IPS DF 4.7 (cell line): ENCODE data around the gene CDK2.
A peak's percentile ranks its signal among the peaks of the same experiment; 100 is the strongest.
"Not testable (repeated sequence)": the region's sequence is repeated elsewhere in the genome, so short reads cannot be mapped to it uniquely, and the experiment has no call there.

Experiments
- DNase-seq: peaks from one replicate; pipeline ENCODE4 v3.0.0-alpha.2; 2013; ENCODE audit warnings: low spot score; ENCODE audit errors: extremely low read depth

Gene CDK2

GRCh38 chr12:55966408-55967281 is at the start of gene CDK2:
Gene CDK2 (plus strand): TSS chr12:55966830. CDS start chr12:55967009, 179 bp downstream.
- no peak for DNase-seq

DNA sequence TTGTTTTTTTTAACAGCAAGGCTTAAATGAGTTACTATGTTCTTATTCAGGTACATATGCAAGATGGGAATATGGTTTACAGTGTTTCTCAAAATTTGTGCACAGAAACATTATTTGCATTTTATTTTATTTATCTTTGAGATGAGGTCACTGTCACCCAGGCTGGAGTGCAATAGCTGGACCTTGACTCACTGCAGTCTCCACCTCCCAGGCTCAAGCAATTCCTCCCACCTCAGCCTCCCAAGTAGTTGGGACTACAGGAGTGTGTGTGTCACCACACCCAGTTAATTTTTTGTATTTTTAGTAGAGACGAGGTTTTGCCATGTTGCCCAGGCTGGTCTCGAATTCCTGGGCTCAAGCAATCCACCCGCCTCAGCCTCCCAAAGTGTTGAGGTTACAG is 47.6 kb upstream of the CDK2 start:
- not testable (repeated sequence) for DNase-seq

GRCh38 chr12:55922126-55922525 is 44.5 kb upstream of the CDK2 start:
- DNase-seq: no peak

DNA sequence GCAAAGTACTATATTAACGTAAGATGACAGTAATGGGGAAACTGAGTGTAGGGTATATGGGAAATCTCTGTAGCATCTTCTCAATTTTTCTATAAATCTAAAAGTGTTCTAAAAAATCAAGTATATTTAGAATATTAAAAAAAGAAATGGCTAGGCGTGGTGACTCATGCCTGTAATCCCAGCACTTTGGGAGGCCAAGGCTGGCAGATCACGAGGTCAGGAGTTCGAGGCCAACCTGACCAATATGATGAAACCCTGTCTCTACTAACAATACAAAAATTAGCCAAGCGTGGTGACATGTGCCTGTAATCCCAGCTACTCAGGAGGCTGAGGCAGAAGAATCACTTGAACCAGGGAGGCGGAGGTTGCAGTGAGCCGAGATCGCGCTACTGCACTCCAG is 43.0 kb upstream of the CDK2 start:
- not testable (repeated sequence) for DNase-seq

DNA sequence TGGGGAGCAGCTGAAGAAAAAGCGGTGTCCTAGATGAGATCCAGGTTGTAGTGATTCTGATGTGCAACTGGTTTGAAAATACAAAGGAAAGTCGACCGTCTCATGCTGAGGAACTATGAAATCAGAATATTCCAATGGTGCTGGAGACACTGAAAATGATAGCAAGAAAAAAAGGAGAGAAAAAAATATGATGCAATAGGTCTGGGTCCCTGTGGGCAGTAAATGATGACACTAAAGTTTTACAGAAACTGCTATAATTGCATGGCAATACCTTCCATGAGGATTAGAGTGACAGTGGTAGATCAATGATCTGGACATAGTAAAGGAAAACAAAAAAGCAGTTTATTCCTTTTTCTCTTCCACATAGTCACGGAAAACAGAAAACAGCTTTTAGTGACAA is 41.3 kb upstream of the CDK2 start:
- DNase-seq: no peak

GRCh38 chr12:55925870-55926737 is 40.5 kb upstream of the CDK2 start:
- no peak for DNase-seq

GRCh38 chr12:55926738-55927587 is 39.7 kb upstream of the CDK2 start:
- peak; percentile 78 for DNase-seq

GRCh38 chr12:55927588-55928502 is 38.8 kb upstream of the CDK2 start, which contains the start of gene PYM1:
Gene PYM1 (minus strand): TSS chr12:55927894. CDS start chr12:55927761, 133 bp downstream.
- peak; percentile 86 for DNase-seq

GRCh38 chr12:55929306-55929791 is 37.3 kb upstream of the CDK2 start:
- DNase-seq: no peak

DNA sequence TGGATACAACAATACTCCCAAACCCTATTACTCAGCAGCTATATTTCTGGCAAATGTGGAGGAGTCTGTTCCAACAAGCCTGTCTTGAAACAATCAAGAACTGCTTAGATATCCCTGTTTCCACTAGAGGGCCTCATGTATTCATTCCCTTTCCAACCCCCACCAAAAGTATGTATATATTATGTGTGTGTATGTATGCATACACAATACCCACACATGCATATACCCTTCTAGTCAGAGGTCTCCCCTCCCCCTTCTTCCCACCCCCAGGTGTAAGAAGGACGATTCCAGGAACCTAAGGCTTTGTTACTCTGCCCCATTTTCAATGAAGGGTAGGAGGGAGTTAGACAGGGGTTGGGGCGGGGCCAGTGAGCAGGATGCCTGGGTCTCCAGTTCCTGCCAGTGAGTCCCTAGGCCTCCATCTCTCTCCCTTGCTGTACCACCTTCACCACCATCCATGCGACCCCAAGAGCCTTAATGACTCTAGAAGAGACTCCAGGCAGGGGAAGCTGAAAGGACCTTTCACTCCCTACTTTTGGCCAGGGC is 35.8 kb upstream of the CDK2 start, which contains the start of gene DGKA:
Gene DGKA (plus strand): TSS at position 392 of the 546 bp plus-strand sequence. CDS start 5,342 bp downstream, outside the sequence.
- DNase-seq: no peak

GRCh38 chr12:55931317-55931779 is 35.3 kb upstream of the CDK2 start:
- no peak for DNase-seq

DNA sequence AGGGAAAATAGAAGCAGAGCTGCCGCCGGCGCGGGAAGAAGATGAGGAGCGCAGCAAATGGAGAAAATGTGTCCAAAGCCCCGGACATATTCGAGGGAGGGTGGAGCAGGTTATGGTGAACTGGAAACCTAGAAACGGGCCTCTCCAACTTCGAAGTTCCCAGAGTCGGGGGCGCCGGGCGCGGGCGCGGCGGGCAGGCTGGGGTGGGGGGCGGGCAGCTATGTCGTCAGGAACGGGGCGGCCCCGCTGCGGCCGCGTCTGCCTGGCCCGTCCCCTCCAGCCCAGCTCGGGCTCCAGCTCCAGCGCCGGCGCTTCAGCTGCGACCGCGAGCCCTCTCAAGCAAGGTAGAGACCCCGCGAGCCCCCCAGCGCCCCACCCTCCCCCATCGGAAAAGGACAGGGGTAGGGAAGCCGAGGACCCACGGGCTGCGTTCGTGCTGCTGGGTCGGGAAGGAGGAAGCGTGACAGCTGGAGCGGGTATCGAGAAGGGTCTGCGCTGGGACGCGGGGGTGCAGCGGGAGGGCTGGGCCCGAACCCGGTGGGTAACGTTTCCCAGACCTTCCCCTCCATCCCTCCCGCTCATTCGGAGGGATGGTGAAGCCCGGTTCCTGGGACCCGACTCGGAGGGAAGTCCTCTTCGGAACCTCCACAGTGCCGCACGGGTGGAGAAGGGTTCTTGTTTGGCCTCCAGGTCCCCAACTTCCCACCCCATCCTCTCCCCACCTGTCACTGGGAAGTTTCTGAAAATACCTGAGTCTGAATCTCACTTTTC is 34.7 kb upstream of the CDK2 start:
- DNase-seq: no peak

- no peak for DNase-seq
Observed at GRCh38 chr12:55932551-55932910, 34.1 kb upstream of the CDK2 start.

DNA sequence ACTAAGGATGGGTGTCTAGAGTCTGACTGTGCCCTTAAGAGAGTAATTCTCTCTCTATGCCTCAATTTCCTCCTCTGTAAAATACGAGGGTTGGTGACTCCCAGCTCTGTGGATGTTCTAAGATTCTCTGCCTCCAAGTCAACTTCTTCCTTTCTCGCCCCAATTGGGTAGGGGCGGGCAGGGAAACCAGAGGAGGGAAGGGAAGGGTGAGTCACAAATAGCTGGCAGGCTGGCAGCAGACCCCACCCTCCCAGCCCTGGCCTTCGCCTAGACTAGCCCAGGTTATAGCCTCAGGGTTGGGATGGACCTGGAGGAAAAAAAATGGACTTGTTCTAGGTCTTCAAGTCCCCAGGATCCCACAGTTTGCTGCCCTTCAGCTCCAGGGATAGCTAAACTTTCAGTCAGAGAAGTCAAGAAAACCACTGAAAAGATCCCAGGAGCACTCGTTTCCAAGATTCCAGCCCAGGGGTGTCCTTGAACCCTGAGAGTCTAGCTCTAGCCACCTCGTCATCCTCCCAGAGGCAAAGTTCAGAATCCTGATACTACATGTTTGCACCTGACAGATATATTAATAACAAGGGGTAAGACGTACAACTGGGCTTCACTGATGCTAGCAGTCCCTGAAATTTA is 33.3 kb upstream of the CDK2 start:
- no peak for DNase-seq

DNA sequence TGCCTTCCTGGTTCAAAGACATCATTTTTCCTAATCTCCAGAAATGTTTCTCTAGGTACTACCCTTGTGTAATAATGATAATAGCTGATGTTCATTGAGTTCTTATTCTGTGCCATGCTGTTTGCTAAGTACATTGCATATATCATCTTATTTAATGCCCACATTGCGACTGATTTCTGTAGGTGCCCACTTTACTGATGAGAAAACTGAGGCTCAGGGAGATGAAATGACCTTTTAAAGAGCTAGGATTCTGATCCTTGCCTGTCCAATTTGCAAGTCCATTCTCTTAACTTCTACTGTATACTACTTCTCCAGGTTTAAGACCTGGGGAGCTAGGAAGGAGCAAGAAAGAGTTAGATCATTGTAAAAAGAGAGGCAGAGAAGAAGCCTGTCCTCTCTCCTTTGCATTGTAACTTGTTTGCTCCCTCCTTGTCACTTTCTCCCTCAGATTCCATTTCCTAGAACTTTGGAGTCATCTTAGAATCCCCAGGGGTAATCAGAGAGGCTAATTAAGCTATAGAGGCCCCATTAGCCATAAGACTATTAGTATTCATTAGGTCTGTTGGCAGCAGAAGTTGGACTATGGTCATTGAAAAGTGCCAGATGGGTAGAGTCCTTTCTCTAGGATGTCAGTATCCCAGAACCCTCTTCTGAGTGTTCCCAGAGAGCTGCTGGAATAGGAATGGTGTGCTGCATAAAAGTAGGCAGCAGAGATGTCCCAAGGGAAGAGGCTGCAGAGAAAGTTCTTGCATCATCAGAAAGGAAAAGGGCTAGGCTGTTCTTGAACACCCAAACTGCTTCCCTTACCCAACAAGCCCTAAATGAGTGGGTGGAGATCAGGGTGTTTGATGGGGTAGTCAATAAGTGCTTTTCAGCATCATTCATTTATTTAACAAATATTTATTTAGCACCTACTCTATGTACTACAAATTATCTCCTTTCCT is 32.6 kb upstream of the CDK2 start:
- DNase-seq: no peak

DNA sequence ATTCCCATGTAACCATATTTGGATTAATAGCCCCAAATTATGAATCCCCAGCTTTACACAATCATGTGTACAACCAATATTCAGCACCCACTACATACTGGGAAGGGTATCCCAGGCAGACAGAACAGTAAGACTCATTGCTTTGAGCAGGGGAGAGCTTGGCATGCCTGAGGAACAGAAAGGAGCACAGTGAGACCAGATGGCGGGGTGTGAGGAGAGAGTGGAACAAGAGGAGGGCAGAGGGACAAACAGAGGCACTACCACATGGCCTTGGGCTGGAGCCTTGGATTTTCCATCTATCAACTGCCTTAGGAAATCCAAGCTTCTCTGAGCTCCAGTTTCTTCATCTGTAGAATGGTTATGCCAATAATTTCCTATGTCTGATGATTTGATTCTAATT is 31.9 kb upstream of the CDK2 start:
- no peak for DNase-seq

- DNase-seq: no peak
Observed at GRCh38 chr12:55935738-55936151, 30.9 kb upstream of the CDK2 start.
